HEK293T (cell line): Measurements from ENCODE around the gene KLRF2.

Experiments
- CTCF ChIA-PET: fragments of 350-600 bp; formaldehyde crosslinking; extraction: SDS; loops from one replicate; lab custom pipeline; 2021; ENCODE audit warnings: antibody characterized with exemption, inconsistent platforms; lab: Yijun Ruan, JAX
- POLR2A ChIA-PET: fragments of 350-600 bp; formaldehyde crosslinking; extraction: SDS; loops from one replicate; lab custom pipeline; 2020; ENCODE audit warnings: antibody characterized with exemption, inconsistent platforms; lab: Yijun Ruan, JAX
- DNase-seq: peaks from one replicate; pipeline ENCODE4 v3.0.0; 2012; ENCODE audit warnings: mixed read lengths; ENCODE audit errors: extremely low spot score
- ARNT ChIP-seq: fragments of 450-650 bp; IDR thresholded peaks from 2 replicates; pipeline ENCODE4 v1.6.1; 2017; ENCODE audit warnings: mild to moderate bottlenecking
- BHLHE40 ChIP-seq: fragments of 450-650 bp; IDR thresholded peaks from 2 replicates; pipeline ENCODE4 v1.6.1; 2016; ENCODE audit warnings: mild to moderate bottlenecking, moderate library complexity, borderline replicate concordance
- CTBP1 ChIP-seq: fragments of 450-650 bp; IDR thresholded peaks from 2 replicates; pipeline ENCODE4 v1.6.1; 2016; ENCODE audit warnings: borderline replicate concordance
- ELF4 ChIP-seq: fragments of 450-650 bp; IDR thresholded peaks from 2 replicates; pipeline ENCODE4 v1.6.1; 2017; ENCODE audit warnings: antibody characterized with exemption
- FOXA1 ChIP-seq: fragments of 450-650 bp; IDR thresholded peaks from 2 replicates; pipeline ENCODE4 v1.6.1; 2016; ENCODE audit warnings: mild to moderate bottlenecking
- FOXK2 ChIP-seq: fragments of 450-650 bp; IDR thresholded peaks from 2 replicates; pipeline ENCODE4 v1.6.1; 2016; ENCODE audit warnings: mild to moderate bottlenecking
- FOXM1 ChIP-seq: fragments of 450-650 bp; IDR thresholded peaks from 2 replicates; pipeline ENCODE4 v1.6.1; 2017; ENCODE audit warnings: mild to moderate bottlenecking, borderline replicate concordance
- HDGF ChIP-seq: fragments of 450-650 bp; IDR thresholded peaks from 2 replicates; pipeline ENCODE4 v1.6.1; 2017; ENCODE audit warnings: antibody characterized with exemption, borderline replicate concordance
- L3MBTL2 ChIP-seq: fragments of 450-650 bp; conservative IDR thresholded peaks from 2 replicates; pipeline ENCODE4 v1.6.1; 2016; ENCODE audit warnings: mild to moderate bottlenecking
- LEF1 ChIP-seq: fragments of 450-650 bp; IDR thresholded peaks from 2 replicates; pipeline ENCODE4 v1.6.1; 2017; ENCODE audit warnings: mild to moderate bottlenecking, borderline replicate concordance
- NFRKB ChIP-seq: fragments of 450-650 bp; IDR thresholded peaks from 2 replicates; pipeline ENCODE4 v1.6.1; 2016; ENCODE audit warnings: mild to moderate bottlenecking, moderate library complexity
- SP1 ChIP-seq: fragments of 450-650 bp; IDR thresholded peaks from 2 replicates; pipeline ENCODE4 v1.6.1; 2017
- SUZ12 ChIP-seq: fragments of 450-650 bp; IDR thresholded peaks from 2 replicates; pipeline ENCODE4 v1.6.1; 2016; ENCODE audit warnings: mild to moderate bottlenecking
- TARDBP ChIP-seq: fragments of 450-650 bp; IDR thresholded peaks from 2 replicates; pipeline ENCODE4 v1.6.1; 2016
- ZNF384 ChIP-seq: fragments of 450-650 bp; IDR thresholded peaks from 2 replicates; pipeline ENCODE4 v1.6.1; 2016
- TF ChIP-seq, protein P1 (sequence below): fragments of 450-650 bp; IDR thresholded peaks from 2 replicates; pipeline ENCODE4 v1.6.1; 2016

The KLRF2 gene, protein sequence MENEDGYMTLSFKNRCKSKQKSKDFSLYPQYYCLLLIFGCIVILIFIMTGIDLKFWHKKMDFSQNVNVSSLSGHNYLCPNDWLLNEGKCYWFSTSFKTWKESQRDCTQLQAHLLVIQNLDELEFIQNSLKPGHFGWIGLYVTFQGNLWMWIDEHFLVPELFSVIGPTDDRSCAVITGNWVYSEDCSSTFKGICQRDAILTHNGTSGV

DNA sequence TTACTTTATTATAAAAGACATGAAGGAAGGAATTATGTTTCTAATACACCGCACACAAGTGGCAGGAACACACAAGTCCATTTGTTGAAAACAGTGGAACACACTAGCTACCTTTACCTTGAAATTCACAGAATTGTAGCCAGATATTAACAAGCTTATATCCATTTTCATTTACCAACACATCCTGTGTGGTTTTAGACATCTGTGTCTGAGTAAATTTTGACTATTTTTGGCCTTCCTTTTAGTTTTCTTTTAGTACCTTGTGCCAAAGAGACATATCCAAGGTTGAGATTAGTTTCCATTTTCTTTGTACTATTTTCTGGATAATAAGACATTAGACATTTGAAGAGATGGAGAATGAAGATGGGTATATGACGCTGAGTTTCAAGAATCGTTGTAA lies at the start of gene KLRF2:
TSS of gene KLRF2 (plus strand) at position 244 of the 400 bp plus-strand sequence. CDS start at position 351, 107 bp downstream.
- ChIA-PET CTCF (no interaction called here), POLR2A (no interaction called here)
- no peak for DNase-seq
- no peak for TF ChIP-seq FOXA1
- TF ChIP-seq FOXM1, result no peak
- TF ChIP-seq, protein P1, sequence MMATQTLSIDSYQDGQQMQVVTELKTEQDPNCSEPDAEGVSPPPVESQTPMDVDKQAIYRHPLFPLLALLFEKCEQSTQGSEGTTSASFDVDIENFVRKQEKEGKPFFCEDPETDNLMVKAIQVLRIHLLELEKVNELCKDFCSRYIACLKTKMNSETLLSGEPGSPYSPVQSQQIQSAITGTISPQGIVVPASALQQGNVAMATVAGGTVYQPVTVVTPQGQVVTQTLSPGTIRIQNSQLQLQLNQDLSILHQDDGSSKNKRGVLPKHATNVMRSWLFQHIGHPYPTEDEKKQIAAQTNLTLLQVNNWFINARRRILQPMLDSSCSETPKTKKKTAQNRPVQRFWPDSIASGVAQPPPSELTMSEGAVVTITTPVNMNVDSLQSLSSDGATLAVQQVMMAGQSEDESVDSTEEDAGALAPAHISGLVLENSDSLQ, result no peak

DNA sequence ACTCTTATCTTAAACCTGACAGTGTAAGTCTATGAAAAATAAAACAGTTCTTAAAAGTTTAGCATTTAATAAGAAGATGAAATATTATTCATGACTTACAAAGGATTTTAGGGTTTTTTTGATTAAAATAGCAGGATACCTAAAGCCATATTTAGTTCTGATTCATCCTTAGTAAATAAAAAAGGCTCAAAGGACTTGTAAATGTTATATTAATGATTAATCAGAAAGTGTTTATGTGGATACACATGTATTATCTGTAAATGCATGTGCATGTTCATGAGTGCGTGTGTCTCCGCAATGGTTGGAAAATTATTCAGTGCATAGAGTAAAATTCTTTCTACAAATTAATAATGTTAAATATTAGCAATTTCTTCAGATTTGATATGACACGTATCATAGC lies 49.6 kb upstream of the KLRF2 start:
- ChIA-PET CTCF (no interaction called here), POLR2A (no interaction called here)
- TF ChIP-seq SUZ12 (no peak), BHLHE40 (no peak), TARDBP (no peak), CTBP1 (no peak), FOXM1 (no peak), ARNT (no peak), L3MBTL2 (no peak), ELF4 (no peak), FOXK2 (no peak), ZNF384 (no peak), FOXA1 (no peak)
- TF ChIP-seq, protein P1, result no peak
- DNase-seq, result no peak

DNA sequence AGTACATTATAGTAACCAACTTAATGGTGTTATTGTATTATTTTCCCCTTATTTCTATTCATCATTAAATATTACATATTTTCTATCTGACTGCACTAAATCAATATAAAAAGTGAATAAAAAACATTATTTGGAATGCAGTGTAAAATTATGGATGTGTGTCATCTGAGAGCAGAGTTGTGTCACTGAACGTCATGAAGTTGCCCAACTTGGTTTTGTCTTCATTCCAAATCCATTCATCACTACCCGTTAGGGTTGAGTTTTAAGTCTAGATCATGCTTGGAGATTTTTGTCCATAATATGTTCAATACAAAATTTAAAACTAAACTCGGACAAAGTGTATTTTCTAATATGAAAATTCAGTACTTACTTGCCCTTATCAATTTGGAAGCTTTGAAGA lies 37.9 kb upstream of the KLRF2 start:
- POLR2A ChIA-PET, result no interaction called here
- CTCF ChIA-PET, result no interaction called here
- TF ChIP-seq BHLHE40 (no peak), ELF4 (no peak), CTBP1 (no peak), HDGF (no peak), FOXM1 (no peak), SP1 (no peak), LEF1 (no peak), FOXK2 (no peak), ZNF384 (no peak)
- TF ChIP-seq, protein P1, result no peak
- no peak for DNase-seq

DNA sequence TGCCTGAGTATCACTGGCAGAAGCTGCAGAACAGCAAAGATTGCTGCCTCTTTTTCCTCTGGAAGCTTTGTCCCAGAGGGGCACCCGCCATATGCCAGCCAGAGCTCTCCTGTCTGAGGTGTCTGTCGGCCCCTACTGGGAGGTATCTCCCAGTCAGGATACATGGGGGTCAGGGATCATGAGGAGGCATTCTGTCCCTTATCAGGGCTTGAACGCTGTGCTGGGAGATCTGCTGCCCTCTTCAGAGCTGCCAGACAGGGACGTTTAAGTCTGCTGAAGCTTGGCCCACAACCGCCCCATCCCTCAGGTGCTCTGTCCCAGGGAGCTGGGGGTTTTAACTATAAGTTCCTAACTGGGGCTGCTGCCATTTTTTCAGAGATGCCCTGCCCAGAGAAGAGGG lies 32.4 kb upstream of the KLRF2 start:
- TF ChIP-seq SUZ12 (no peak), ARNT (no peak), SP1 (no peak), L3MBTL2 (no peak), FOXM1 (no peak), FOXA1 (no peak)
- ChIA-PET POLR2A (no interaction called here), CTCF (no interaction called here)
- DNase-seq, result no peak

DNA sequence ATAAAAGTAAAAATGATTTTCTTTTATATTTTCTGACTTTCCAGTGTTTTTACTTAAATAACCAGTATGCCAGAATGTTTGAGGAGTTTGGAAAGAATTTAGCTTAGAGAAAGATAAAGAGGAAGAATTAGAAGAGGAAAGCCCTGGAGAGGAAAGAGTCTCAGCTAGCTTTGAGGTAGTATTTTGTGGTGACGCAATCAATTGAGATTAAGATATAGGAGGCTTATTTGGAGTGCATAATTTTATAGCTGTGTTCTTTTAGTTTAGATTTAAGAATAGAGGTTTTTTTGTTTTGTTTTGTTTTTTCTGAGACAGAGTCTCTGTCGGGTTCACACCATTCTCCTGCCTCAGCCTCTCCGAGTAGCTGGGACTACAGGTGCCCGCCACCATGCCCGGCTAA lies 30.2 kb upstream of the KLRF2 start:
- CTCF ChIA-PET, result no interaction called here
- POLR2A ChIA-PET, result no interaction called here
- TF ChIP-seq SP1 (no peak), BHLHE40 (no peak), ELF4 (no peak), CTBP1 (no peak), ARNT (no peak), FOXM1 (no peak), FOXA1 (no peak), L3MBTL2 (no peak), SUZ12 (no peak)
- TF ChIP-seq, protein P1, result no peak
- no peak for DNase-seq

DNA sequence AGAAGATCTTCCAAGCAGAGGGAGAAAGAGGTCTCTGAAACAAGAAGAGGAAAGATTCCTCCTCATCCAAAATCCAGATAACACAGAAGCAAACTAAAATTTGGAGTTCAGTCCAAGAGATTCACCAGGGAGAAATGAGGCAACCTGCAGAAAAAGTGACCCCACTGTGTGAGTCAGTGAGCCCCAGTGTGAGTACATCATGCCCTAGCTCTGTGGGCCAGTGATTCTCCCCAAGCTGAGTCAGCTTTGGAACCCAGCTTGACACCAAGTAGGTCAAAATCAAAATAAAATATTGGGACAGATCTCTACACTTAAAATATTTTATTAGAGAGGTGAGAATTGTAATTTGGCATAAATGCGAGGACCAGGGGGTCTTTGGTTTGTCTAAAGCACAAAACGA lies 29.4 kb upstream of the KLRF2 start:
- CTCF ChIA-PET, result no interaction called here
- no peak for TF ChIP-seq ZNF384
- no peak for TF ChIP-seq HDGF
- no peak for TF ChIP-seq L3MBTL2
- TF ChIP-seq, protein P1, result no peak
- TF ChIP-seq FOXA1, result no peak
- no peak for TF ChIP-seq CTBP1
- TF ChIP-seq SP1, result no peak
- TF ChIP-seq FOXM1, result no peak
- no peak for TF ChIP-seq ARNT
- no peak for TF ChIP-seq LEF1
- TF ChIP-seq BHLHE40, result no peak
- TF ChIP-seq SUZ12, result no peak
- no peak for TF ChIP-seq TARDBP
- no peak for TF ChIP-seq ELF4
- TF ChIP-seq FOXK2, result no peak
- TF ChIP-seq NFRKB, result no peak
- POLR2A ChIA-PET, result no interaction called here
- no peak for DNase-seq
